GM12891 (cell line): ENCODE measurements around the gene LONP1.

Experiments used
- POLR2A ChIP-seq: IDR thresholded peaks from 2 replicates; pipeline ENCODE4 v1.6.1; 2011; ENCODE audit warnings: low read depth, low read length, control low read depth
- POLR2AphosphoS5 ChIP-seq: IDR thresholded peaks from 2 replicates; pipeline ENCODE4 v1.6.1; 2011; ENCODE audit warnings: low read depth, low read length, control low read depth
- SPI1 ChIP-seq: IDR thresholded peaks from 2 replicates; pipeline ENCODE4 v1.6.1; 2011; ENCODE audit warnings: low read depth, low read length, control low read depth
- TAF1 ChIP-seq: IDR thresholded peaks from 2 replicates; pipeline ENCODE4 v1.6.1; 2011; ENCODE audit warnings: low read depth, low read length, control low read depth

DNA sequence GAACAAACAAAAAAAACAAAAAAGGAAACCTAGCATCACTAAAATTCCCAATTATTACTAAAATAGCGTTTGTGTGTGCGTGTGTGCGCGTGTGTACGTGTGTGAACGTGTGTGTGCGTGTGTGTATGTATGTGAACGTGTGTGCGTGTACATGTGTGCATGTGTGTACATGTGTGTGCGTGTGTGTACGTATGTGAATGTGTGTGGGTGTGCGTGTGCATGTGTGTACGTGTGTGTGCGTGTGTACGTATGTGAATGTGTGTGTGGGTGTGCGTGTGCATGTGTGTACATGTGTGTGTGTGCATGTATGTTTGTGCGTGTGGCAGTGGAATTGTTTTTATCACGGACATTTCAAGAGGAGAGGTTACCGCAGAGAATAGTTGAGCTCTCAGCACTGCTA, 22.1 kb upstream of the LONP1 start:
- TF ChIP-seq POLR2A (no peak), POLR2AphosphoS5 (no peak), TAF1 (no peak), SPI1 (no peak)
